ENCODE results near the gene PLCD3. TPM values are rescaled to one million over a fixed set of nuclear protein-coding genes. Genes with fewer than 3 reads are reported as not detected.

The PLCD3 gene
- total RNA-seq, 6 experiments from 2014 or later = 2.0 to 26.4 (median 3.0) TPM

DNA sequence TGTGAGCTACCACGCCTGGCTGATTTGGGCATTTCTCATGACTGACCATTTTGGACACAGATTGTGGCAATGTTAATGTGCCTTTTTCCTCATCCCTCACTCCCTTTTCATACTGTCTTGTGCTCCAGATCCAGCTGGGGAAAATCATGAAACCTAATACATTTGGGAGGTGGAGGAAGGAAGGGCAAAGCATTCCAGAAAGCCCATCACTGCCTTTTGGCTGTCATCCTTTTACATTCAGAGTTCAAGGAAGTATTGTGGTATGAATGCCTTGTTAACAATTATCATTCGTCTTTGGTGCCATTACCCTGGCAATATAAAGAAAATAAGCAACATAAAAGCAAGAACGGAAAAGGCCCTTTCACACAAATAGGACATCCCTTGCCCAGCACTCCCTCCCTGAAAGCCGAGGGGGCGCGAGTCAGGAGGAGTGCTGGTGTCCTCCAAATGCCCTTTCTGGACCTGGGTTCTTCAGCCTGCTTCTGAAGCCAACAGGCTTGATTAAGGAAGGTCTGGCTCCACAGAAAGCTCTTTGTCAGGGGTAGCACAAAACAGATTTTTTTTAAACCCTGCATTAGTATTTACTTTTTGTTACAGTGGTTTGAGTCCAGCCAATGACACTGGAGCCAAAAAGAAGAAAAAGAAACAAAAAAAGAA is 51.1 kb downstream of the PLCD3 start:
- Histone ChIP-seq H3K4me1 (peaks cover 0 to 12% (median 5%) of the 10 kb centered on the region in 4 donors), H3K36me3 (peaks cover 5 to 43% (median 17%) of the 10 kb centered on the region in 4 donors), H3K4me3 (no peak overlapping the region), H3K27ac (no peak overlapping the region), H3K27me3 (no peaks in the 10 kb centered on the region), H3K9me3 (no peaks in the 10 kb centered on the region)
- DNase-seq (no peak), ATAC-seq (no peak)
- intact Hi-C loops (cut with DNase I) = no loop called here
- TF ChIP-seq, protein P1, sequence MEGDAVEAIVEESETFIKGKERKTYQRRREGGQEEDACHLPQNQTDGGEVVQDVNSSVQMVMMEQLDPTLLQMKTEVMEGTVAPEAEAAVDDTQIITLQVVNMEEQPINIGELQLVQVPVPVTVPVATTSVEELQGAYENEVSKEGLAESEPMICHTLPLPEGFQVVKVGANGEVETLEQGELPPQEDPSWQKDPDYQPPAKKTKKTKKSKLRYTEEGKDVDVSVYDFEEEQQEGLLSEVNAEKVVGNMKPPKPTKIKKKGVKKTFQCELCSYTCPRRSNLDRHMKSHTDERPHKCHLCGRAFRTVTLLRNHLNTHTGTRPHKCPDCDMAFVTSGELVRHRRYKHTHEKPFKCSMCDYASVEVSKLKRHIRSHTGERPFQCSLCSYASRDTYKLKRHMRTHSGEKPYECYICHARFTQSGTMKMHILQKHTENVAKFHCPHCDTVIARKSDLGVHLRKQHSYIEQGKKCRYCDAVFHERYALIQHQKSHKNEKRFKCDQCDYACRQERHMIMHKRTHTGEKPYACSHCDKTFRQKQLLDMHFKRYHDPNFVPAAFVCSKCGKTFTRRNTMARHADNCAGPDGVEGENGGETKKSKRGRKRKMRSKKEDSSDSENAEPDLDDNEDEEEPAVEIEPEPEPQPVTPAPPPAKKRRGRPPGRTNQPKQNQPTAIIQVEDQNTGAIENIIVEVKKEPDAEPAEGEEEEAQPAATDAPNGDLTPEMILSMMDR (IDR thresholded peaks at IDR 0.05) = no peak
- no peak for TF ChIP-seq POLR2A (IDR thresholded peaks at IDR 0.05)
- WGBS (ENCODE audit: insufficient coverage, low coverage, low lambda C conversion rate, missing lambda C conversion rate) = 93% methylated on average over 6 of the region's 6 CpGs

DNA sequence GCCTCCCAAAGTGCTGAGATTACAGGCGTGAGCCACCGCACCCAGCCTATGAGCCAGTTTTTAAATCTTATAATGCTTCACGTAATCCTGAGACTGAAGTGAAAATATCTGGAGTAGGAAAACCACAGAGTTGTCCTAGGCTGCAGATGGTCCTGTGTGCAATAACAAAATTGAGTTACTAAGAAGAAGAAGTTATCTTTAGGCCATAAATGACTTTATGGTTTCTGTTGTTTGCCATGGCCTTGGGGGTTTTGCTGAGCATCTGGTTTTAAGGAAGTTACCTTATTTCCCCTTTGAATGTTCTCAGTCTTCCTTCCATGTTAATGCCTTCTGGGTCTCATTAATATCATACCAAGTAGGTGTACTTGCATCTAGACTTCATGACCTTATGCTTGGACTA is 54.7 kb downstream of the PLCD3 start:
- H3K27me3 ChIP-seq = no peaks in the 10 kb centered on the region
- H3K4me1 ChIP-seq = peaks cover 0 to 29% (median 8%) of the 10 kb centered on the region in 4 donors
- H3K9me3 ChIP-seq = no peaks in the 10 kb centered on the region
- ATAC-seq (peak in 1 of 4 donors; percentile 7), DNase-seq (no peak)
- peaks cover 5 to 15% (median 8%) of the 10 kb centered on the region in 4 donors for H3K36me3 ChIP-seq
- intact Hi-C loops (cut with DNase I) = no loop called here
- WGBS (ENCODE audit: insufficient coverage, low coverage, low lambda C conversion rate, missing lambda C conversion rate) = 73% methylated on average over 3 of the region's 3 CpGs
- no peak overlapping the region for H3K27ac ChIP-seq
- no peak overlapping the region for H3K4me3 ChIP-seq
- no peak for TF ChIP-seq POLR2A (IDR thresholded peaks at IDR 0.05)
- TF ChIP-seq, protein P1 (IDR thresholded peaks at IDR 0.05) = no peak

DNA sequence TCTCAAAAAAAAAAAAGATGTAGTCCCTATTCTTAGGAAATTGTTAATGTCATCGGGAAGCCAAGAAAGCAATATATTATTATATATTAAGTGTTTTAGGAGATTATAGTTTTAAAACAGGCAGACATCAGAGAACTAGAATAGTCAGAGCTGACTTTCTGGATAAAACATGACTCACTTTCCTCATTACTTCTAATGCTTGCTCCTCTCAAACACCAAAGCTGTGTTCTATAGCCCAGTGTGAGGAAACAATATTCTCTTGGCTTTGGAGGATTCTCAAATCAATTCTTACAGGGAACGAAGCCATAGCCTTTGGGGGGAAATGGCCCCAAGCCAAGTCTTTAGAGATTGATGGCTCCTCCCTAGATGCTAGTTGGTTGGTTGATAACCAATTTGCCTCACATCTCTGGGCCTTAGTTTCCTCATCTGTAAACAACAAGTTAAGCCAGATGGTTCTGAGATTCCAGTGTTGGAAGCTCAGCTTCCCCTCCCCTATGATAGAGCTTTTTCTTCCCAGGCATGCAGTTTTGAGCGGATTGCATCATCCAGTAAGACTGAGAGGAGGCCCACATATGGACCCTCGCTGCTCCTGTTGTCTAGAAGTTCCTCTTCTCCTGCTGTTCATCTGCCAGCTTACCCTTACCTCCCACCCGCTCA is 58.8 kb downstream of the PLCD3 start:
- H3K27me3 ChIP-seq = no peaks in the 10 kb centered on the region
- H3K27ac ChIP-seq = no peak overlapping the region
- no peak overlapping the region for H3K4me3 ChIP-seq
- DNase-seq (no peak), ATAC-seq (peak in 2 of 4 donors; percentile 19 to 20)
- no peaks in the 10 kb centered on the region for H3K9me3 ChIP-seq
- TF ChIP-seq, protein P1 (IDR thresholded peaks at IDR 0.05) = no peak
- TF ChIP-seq POLR2A (IDR thresholded peaks at IDR 0.05) = no peak
- intact Hi-C loops (cut with DNase I) = no loop called here
- 58% methylated on average over 5 of the region's 5 CpGs for WGBS (ENCODE audit: insufficient coverage, low coverage, low lambda C conversion rate, missing lambda C conversion rate)
- peaks cover 0 to 9% (median 0%) of the 10 kb centered on the region in 4 donors for H3K36me3 ChIP-seq
- H3K4me1 ChIP-seq = peaks cover 0 to 33% (median 8%) of the 10 kb centered on the region in 4 donors

DNA sequence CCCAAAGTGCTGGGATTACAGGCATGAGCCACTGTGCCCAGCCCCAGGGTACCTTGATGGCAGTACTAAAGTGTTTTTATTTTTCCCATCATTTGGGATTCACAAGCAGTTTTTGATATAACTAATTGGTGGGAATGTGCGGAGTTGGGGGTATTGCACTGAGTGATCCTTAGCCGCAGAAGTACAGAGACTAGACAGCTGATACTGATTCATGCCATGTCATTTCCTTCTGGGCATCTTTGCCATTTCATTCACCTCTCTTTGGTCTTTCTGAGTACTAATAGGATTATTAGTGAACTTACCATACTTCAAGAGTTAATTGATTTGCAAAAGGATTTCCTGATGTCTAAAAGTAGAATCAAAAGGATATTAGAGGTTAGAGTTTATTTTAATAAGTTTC is 61.5 kb downstream of the PLCD3 start:
- no peaks in the 10 kb centered on the region for H3K9me3 ChIP-seq
- no peak for TF ChIP-seq POLR2A (IDR thresholded peaks at IDR 0.05)
- TF ChIP-seq, protein P1 (IDR thresholded peaks at IDR 0.05) = no peak
- DNase-seq = no peak
- intact Hi-C loops (cut with DNase I) = no loop called here
- H3K27me3 ChIP-seq = no peaks in the 10 kb centered on the region
- H3K27ac ChIP-seq = no peak overlapping the region
- H3K4me3 ChIP-seq = no peak overlapping the region
- H3K4me1 ChIP-seq = peaks cover 0 to 21% (median 4%) of the 10 kb centered on the region in 4 donors
- no peak for ATAC-seq
- 67% methylated on average over 2 of the region's 2 CpGs for WGBS (ENCODE audit: insufficient coverage, low coverage, low lambda C conversion rate, missing lambda C conversion rate)
- H3K36me3 ChIP-seq = peaks cover 0 to 9% (median 2%) of the 10 kb centered on the region in 4 donors

All from right lobe of liver (tissue), 6 donors.